Endometrial microvascular endothelial cells (primary cell): ENCODE data around the gene PRKAR2B. TPM values are rescaled to one million over a fixed set of nuclear protein-coding genes. Genes with fewer than 3 reads are reported as not detected.

ENCODE experiments used
- in situ Hi-C: cut with HindIII; loops from 2 replicates; pipeline ENCODE4 v1.10.0; 2017; ENCODE audit warnings: low sequenced_read_pairs, low pct_unique_long_range_greater_than_20kb; ENCODE audit errors: inconsistent ontology term
- total RNA-seq: library from RNA; depleted of rRNA; stranded (reverse); fragments of >200 nt; gene quantifications from one replicate; pipeline ENCODE4 v1.2.3, GENCODE V29; 2015; ENCODE audit errors: inconsistent ontology term

Gene PRKAR2B
- total RNA-seq, 1 donor from 2014 or later: 100 TPM

DNA sequence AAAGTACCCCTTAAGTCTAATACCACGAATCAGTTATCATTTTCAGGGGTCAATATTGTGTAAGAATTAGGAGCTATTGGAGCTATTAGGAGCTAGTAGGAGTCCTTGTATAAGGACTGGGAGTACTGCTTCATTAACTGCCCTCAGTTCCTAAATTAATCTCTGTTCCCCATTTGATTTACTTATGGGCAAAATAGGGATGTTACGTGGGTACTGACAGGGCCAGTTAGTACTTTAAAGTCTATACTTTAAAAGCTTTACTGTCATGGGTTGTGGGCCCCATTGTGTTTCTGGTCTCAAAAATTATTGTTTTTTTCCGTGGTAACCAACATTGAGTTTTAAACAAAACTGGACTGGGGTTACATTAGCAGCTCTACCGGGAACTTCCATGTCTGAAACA is 60.3 kb downstream of the PRKAR2B start:
- in situ Hi-C loops: no loop called here

DNA sequence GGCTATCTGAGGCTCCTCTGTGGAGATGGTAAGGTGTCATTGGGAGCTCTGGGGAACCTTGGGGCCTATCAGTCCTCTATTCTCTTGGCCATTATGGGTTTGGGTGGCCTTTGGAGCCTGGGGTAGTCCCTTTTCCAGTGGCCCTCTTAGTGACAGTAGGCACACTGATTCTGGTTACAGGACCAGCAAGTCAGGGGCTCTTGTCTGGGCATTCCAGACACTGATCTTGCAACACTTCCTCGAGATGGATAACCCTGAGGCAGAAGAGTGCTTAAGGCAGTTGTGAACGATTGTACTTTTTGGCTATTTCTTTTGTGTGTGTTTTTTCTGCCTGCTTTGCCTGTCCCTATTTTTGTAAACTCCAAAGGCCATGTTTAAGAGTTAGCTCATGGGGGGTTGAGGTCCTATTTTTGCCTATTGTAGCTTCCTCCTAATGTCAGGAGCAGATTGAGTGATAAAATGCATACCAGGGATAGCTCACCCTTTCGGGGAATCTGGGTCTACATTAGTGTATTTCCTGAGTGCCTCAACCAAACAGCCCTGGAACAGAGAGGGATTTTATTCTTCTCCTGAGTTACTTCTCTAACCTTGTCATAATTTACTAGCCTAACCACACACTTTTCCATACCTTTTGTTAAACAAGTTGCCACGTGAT is 61.2 kb downstream of the PRKAR2B start:
- in situ Hi-C loops: no loop called here

DNA sequence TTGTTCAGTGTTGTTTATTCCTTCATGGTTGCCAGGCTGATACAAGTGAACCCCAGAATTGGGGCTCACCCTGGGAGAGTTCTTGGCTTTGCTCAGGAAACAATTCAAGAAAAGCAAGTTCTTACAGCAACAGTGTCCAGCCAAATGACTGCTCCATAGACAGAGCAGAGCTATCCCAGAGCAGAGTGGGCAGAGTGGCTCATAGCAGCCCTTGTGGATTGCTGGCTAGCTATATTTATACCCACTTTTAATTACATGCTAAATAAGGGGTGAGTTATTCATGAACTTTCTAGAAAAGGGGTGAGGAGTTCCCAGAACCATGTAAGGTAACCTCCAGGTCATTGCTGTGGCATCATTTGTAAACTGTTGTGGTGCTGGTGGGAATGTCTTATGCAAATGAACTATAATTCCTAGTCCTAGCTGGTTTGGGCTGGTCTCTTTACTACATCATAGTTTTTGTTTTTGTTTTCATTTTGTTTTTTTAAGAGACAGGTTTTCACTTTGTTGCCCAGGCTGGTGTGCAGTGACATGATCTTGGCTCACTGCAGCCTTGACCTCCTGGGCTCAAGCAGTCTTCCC is 64.4 kb downstream of the PRKAR2B start:
- in situ Hi-C loops: no loop called here

DNA sequence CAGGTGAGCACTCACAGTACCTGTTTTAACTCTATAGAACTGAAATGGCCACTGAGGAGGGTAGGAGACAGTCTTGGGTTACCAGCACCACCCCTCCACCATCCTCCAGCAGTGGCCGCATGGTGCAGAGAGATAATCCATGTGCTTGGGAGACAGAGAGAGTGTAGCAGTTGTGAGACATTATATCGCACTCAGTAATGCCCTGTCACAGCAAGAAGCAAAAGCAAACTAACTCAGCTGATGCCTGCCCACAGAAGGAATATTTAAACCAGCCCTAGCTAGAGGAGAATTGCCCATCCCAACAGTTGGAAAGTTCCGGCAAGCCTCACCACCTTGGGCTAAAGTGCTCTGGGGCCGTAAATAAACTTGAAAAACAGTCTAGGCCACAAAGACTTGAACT is 65.5 kb downstream of the PRKAR2B start:
- in situ Hi-C loops: no loop called here

DNA sequence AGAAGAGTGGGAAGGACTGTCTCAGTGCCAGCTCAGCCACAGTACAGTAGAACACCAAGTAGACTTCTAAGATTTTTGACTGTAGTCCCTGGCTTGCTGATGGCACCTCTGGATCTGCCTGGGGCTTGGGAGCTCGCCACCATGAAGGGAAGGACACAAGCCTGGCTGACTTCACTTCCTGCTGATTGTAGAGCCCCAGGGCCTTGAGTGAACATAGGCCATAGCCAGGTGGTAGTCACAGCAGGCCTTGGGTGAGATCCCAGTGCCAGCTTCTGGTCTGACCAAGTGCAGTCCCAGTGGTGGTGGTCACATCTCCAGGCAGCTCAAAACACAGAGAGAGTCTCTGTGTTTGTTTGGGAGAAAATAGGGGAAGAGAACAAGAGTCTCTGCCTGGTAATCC is 66.7 kb downstream of the PRKAR2B start:
- in situ Hi-C loops: no loop called here

DNA sequence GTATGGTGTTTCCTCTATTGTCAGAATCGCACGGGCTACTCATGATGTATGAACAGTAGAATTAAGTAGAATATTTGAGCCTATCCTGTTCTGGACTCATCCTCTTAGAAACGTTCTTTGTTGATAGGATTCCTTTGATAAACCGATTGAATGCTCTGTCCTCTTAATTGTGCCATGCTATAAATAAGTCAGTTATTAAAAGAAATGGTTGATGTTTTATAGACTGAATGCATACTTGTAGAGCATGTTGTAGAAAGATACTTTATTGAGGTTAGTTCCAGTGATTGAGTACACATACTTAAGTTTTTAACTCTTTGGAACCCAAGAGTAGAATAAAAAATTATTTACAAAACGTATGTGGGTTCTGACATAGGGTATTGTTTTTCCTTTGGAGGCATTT is 69.4 kb downstream of the PRKAR2B start:
- in situ Hi-C loops: no loop called here

DNA sequence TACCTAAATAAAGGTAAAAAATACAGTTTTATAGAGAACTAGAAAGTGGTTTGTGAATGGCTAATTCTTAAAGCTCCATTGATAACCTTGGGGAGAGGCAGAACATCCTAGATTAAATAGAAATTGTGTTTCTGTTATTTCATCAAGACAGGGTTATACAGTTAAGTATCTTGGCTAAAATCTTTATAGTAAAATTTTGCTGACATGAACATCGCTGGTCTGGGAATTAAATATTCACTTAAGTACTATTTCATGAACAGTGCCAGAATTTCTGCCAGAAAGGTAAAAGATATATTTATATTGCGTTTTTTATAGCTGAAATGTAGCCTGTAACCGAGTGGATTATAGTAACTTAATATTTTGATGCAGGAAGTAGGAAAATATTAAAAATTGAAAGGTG is 70.6 kb downstream of the PRKAR2B start:
- in situ Hi-C loops: no loop called here

DNA sequence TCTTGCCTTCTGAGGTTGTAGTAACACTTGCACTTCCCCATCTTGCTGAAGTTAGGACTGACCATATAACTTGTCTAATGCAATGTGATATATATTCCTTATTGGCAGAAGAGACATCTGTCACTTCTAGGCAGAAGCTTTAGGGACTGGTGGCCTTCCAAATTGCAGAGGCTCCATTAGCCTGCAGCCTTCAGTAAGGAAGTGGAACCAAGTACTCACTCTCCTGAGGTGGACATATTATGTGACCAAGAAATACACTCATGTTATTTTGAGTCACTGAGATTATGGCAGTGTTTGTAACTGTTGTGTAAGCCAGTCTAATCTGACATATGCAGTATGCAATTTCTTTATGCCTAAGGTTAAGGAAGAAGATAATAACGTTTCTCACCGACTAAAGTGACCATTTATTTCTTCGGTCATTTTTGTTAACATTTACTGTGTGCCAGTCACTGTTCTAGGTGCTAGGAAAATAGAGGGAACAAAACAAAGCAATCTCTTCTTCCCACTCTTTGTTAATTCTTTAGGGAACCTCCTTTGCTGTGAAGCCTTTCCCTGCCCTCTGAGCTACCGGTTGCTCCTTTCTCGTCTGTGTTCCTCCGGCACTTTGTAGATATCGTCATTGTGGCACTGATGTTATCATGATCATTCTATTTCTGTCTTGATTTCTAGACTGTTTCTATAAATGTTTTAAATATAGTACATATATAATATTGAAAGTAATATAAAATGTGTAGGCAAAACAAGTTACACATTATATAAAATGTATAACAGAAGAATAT is 71.4 kb downstream of the PRKAR2B start:
- in situ Hi-C loops: no loop called here

DNA sequence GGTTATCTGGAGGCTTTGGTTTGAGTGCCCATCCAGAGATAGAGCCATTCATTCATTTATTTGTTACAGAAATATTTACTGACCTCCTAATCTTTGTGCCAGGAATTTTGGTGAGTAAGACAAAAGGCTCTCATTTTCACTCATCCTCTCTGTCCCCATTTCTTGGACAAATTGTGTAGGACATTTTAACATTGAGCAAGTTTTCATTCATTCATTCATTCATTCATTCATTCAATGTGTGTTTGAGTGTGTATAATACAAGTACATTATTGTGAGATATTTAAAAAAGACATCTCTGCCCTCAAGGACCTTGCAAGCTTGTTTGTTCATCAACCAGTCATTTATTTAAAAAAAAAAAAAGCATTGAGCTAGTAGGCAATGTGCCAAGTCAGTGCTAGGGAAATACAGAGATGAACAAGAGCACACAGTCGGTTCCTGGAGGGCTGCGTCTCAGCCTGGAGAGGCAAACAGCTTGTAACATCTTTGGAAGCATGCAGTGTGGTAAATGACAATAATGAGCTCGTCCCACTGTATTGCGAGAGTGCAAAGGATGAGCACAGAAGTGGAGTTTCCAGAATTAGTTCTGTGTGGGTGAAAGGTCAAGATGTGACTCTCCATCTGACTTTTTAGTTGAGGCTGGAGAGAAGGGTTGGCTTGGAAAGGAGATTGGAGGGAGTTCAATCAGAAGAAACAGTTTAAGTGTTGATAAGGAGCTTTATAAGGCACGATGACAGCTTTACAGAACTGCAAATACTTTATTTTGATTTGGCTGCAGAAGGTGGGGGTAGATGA is 73.8 kb downstream of the PRKAR2B start:
- in situ Hi-C loops: no loop called here

DNA sequence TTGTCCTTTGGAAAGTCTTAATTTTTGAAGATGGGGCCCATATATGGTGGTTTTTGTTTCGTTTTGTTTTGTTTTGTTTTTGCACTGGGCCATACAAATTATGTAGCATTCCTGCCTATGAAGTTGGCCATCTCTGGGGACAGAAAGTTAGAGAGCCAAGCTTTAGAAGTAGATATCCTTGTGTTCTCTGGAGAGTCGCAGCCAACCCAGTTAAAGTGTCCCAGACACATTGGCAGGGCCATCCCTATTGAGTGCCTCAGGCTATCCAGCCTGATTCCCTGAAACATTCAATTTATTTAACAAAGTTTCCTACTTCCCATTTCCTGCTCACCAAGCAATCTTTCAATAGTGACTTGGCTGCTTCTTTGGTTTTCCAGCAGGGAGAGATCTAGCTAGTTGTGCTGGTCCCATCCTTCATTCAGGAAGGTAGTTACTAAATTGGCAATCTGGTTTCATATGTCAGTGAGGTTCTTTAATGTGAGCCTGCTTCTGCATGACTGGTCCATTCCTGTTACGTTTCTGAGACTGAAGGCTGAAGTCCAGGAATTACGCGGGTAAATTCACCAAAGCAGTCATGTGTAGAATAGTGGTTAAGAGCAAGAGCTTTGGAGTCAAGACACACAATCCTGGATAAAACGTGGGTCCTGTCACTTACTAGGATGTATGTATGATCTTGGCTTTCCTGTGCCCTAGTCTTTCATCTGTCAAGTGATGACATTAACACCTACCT is 75.0 kb downstream of the PRKAR2B start:
- in situ Hi-C loops: no loop called here

DNA sequence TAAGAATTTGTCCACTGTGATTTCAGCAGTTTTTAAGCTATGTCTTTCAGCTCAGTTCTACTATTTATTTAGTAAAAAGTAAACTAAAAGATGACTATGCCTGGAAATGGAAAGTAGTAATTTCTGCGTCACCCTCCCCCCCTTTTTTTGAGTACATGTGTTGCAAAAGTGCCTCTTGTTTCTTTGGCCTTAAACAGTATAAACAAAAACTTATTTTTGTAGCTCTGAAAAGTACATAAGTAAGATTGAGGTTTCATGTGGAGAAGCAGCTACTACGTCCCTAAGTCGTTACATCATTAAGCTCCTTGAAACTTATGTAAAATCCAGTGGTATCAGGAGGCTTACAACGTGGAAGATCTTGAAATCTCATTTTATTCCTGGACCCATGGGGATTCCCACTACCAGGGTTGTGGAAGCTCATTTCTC is 78.0 kb downstream of the PRKAR2B start:
- in situ Hi-C loops: no loop called here

DNA sequence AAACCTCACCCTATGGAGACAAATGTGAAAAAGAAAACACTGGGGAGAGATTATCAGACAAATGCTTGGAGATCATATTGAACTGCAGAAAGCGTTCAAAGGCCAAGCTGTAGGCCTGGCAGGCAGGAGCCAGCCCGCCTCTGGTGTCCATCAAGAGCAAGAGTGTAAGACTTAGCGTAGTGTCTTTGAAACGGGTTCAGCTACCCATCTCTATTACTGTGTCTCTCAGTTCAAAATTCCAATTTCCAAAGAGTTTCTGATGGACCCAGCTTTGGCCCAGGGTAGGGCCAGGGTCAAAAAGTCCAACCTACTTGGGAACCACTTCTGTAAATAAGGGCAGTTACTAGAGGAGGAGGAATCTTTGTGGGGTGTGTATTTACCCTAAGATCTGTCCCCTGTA is 78.9 kb downstream of the PRKAR2B start:
- in situ Hi-C loops: no loop called here

DNA sequence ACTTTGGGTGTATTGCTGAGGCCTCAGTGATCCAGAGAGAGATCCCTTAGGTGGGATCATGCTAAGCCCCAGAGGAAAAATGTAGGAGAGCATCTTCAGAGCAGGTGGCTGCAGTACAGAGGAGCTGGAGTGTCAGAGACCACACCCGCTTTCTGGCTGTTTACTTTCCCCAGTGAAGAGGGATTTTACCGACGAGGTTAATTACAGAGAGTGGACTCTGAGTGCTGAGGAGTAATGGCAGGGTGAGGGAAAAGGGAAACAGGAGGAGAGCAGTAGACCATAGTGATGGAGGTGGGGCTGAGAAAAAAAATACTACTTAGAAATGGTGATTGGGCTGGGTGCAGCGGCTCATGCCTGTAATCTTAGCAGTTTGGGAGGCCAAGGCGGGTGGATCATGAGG is 81.0 kb downstream of the PRKAR2B start:
- in situ Hi-C loops: no loop called here

DNA sequence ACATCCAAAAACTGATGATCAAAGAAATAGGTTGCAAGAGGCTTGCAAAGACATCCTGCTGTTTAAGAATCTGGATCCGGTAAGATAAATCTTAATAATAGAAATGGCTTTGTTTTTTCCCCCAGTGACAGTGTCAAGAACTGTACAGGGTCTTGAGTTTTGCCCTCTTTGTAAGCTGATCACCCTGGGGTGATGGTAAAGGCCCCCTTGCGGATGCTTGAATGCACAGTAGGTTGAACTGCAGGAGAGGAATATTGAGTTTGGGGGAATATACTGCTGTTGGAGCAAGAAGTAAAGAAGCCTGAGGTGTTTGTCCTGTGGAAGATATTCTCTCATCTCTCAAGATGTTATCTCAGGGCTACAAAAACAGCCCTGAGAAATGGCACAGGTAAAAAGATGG is 83.7 kb downstream of the PRKAR2B start:
- in situ Hi-C loops: no loop called here

DNA sequence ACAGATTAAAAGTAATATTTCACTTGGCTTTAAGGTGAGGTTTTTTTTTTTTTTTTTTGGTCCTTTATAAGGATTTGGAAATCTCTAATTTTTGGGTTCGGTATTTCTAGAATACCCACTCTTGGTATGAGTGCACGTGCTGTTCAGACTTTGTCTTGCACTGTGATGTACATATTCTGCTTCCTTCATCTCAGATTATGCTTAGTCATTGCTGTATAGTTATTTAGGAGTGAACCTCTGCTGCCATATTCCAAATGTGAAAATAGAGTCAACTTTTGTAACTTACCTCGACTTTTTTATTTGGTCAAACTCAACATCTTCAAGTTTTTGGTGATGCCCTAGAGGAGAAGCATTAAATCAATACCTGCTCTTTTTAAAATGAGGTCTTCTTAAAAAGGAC is 84.2 kb downstream of the PRKAR2B start:
- in situ Hi-C loops: no loop called here

DNA sequence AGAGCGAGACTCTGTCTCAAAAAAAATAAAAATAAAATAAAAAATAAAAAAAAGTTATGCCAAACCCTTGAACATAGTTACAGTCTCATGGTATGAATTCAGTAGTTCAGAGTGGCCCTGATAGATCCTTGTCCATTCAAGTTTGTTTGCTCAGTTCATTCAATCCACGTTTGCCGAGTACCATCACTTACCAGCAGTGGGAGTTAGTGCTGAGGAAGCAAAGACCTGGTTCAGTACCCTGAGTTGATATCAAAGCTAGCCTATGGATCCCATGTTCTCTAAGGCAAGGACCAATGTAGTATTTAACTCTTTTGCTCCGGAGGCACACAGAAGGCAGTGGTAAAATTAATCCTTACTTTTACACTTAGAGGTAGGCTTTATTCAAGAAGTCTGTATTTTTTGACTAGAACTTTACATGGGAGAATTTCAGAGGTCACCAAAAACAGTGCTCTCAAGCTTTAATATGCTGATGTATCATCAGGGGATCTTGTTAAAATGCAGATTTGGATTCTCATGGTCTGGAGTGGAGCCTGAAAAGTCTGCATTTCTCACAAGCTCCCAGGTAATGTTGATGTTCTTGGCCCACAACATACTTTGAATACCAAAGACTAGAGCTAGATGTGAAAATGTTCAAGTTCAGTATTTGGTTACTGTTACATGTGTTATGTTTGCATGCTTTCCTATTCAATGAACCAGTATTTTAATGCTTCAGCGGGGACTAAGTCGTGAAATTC is 86.1 kb downstream of the PRKAR2B start:
- in situ Hi-C loops: no loop called here

DNA sequence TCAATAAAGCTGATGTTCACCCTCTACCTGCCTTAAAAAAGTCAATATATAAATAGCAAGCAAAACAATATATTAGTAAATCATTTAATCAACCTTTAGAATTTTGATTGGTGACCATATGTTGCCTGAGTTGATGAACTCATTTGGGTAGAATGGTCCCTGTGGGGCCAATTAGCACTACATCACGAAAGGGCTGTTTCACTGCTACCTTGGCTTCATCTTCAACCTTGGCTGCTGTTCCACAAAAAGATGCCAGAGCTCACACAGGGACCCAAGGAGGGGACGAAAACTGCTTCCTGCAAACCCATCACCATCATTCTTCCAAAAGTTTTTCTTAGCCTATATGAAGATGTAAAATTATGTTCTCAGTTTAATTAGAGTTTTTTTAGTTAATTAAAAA is 88.9 kb downstream of the PRKAR2B start:
- in situ Hi-C loops: no loop called here

DNA sequence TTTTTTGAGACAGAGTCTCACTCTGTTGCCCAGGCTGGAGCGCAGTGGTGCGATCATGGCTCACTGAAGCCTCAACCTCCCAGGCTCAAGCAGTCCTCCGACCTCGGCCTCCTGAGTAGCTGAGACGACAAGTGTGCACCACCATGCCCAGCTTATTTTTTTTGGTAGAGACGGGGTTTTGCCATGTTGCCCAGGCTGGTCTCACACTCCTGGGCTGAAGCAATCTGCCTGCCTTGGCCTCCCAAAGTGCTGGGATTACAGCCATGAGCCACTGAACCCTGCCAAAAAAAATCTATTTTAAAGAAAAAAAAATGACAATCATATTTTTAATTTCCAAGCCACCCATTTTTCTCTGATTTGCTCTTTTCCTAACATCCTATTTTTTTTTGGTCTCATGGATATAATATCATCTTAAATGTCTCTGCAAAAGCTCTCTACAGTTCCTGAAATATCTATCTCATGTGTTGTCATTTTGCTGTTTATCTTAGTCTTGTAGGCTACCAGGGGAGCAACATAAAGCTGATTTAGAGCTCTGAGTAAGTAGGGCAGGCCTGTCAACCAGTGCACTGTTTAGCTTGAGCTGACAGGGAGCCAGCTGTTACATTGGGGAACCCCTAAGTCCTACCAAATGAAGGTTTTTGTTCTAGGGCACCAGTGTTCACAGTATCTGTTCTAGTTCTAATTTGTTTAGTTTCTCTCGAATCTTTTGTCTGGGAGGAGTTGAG is 94.4 kb downstream of the PRKAR2B start:
- in situ Hi-C loops: no loop called here
